ENCODE data around the gene CPOX.
"Not testable (repeated sequence)": the region's sequence is repeated elsewhere in the genome, so short reads cannot be mapped to it uniquely, and the experiment has no call there.

The CPOX gene

DNA sequence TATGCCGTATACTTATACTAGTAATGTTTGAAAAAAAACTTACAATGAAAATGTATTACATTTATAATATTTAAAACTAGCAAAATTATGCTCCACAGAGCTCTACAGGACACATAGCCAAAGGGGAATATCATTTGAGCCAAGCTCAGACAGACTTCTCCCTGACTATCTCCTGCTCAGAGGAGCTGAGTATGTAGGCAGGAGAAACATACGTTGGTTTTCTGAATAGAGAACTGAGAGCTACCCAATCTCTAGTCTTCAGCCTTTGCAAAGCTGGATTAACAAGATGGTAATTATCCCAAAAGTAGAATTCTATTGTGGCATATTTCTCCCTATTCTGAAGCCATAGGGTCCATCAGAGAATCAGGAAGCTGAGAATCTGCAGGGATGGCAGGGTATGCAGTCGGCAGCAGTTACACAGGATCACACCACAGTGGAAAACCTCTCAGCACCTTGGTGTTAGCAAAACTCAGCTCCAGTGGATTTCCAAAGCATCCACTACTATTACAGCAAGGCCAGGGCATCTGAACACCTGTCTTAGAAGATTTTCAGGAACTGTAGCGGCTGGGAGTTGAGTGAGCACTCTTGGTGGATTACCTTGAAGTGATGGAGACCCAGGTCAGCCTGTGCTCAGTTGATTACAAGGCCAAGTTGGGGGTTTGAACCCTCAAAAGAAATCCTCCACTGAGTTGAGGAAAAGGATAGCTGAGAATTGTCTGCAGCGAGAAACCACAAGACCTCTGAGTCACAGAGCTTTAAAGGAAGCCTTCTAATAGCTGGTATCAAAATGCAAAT is 31.5 kb downstream of the CPOX start:
- no peak for DNase-seq

DNA sequence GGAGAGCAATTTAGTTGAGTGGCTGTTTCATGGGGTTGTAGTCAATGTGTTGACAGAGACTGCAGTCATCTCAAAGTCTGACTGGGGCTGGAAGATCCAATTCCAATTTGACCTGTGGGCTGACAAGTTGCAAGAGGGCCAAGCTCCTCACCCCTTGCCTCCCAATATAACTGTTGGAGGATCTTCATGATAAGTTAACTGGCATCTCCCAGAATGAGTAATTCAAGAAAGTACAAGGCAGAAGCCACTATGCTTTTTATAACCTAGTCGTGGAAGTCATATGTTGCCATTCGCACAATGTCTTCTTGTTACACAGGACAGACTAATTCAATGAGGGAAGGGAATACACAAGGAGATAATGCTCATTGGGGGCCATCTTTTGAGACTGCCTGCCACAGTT is 32.5 kb downstream of the CPOX start:
- DNase-seq = no peak

DNA sequence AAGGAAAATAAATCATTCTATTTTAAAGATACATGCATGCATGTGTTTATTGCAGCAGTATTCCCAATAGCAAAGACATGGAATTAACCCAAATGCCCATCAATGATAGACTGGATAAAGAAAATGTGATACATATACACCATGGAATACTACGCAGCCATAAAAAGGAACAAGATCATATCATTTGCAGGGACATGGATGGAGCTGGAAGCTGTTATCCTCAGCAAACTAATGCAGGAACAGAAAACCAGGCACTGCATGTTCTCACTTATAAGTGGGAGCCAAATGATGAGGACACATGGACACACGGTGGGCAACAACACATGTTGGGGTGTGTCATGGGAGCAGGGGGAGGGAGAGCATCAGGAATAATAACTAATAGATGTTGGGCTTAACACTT is 33.6 kb downstream of the CPOX start:
- not testable (repeated sequence) for DNase-seq

DNA sequence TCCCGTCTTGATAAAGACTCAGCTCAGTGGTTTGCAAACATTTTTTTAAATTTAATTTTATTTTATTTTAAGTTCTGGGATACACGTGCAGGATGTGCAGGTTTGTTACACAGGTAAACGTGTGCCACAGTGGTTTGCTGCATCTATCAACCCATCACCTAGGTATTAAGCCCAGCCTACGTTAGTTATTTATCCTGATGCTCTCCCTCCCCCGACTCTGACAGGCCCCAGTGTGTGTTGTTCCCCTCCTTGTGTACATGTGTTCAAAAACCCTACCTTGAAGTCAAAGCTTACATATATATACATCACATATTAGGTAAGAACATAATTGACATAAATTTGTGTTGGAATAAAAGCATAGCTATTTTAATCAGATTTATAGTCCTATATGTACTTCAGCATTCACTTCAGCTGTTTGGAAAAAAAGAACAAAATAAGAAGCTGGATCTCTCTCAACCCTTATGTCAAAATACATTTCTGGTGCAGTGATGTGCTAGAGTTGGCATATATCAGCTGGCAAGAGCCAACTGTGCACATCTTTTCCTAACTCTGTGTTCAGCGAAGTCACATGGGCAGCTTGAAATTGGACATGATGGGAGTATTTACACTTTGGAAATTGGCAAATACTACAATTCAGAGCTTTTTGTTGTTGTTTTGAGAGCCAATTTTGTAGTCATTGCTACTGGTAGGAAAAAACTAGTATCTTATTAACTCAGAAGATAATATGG is 35.1 kb downstream of the CPOX start:
- DNase-seq = no peak

DNA sequence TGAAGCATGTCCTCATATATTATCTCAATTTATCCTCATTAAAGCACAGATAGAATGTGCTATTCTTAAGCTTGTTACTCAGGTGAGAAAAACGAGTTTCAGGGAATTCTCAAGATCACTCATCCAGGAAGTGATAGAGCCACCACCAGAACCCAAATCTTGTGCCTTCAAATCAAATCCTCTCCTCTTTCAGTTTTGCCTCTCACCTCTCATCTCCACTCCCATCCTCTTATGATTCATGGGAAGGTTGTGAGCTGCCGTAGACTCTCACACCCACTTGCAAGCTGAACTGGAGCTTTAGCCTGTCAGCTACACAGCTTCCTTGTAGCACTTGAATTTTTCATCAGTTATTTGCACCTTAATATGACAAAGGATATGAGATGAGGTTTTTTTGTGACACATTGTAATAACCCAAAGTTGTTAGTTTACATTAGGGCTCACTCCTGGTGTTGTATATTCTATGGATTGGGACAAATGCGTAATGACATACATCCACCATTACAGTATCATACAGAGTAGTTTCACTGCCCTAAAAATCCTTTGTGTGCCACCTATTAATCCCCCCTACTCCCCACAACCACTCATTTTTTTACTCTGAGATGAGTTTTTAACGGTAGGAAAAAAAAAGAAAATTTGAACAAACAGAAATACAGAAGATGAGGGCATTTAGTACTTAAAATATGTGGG is 35.9 kb downstream of the CPOX start:
- DNase-seq = peak; percentile 55

DNA sequence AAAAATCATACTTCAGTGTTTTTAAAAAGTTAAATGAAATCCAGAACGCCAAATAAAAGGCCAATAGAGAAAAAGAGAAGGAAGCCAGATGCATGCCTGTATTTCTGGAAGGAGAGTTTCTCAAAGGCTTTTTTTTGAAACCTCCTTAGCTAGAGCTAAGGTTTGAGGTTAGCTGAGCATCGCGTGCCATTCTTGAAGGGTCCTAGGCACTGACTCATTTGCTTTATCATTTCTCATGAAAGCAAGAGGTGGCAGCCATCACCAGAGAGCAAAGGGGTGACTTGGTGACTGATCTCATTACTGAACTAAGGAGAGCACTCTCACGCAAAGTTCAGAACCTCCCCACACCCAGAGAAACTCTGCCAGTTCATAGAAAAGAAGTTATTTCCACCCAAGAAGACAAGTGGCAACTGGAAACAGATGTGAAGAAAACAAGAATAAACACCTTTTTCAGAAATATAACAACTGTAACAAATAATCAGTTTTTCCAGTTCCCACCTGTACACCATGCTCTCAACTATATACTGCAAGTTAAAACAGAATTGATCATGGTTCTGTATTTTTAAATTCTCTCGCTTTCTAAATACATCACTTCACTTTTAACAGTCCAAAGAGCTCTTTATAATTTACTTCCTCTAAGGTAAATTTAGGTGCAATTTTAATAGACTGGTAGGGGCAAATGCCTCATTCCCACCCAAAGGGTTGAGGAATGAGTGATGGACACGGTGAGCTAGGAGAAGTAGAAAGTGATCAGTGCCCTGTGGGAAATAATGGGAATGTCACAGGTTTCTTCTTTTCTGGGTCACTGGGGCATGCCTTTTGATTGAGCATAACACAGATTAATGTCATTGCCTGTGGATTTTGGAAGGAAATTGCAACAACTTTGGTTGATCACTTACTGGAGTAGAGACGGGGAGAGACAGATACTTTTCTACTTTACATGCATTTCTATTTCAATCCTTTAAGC is 37.0 kb downstream of the CPOX start:
- DNase-seq = peak; percentile 81

DNA sequence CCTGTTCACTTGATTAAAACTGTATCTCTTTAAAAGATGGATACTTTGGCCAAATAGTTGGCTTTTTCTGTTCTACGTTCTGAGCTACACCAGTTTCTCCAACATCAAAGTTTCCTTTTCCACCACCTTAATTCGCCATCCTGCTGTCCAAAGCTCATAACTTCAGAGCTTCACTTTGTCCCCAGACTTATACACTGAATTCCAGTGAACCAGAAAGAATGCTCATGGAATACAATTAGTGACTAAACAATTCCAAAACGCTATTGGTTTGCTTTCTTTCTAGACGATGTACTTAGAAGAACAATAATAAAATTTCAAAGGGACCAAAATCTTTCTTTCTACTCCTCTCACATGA is 38.4 kb downstream of the CPOX start:
- DNase-seq = no peak

DNA sequence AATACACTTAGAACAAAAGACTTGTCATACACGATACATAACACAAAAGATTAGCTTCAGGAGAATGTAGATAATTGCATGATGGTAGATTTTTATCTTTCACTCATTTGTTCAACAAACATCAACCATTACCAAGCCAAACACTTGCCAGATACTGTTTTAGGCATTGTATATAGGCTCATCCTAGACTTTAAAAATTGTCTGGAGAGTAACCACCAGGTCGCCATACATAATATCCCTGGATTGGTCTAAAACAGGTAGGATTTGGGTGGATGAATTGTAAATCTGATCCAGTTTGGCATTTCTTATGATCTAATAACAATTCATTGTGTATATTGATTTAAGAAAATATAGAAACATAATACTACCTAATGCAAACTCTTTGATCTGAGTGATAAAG is 38.8 kb downstream of the CPOX start:
- no peak for DNase-seq

DNA sequence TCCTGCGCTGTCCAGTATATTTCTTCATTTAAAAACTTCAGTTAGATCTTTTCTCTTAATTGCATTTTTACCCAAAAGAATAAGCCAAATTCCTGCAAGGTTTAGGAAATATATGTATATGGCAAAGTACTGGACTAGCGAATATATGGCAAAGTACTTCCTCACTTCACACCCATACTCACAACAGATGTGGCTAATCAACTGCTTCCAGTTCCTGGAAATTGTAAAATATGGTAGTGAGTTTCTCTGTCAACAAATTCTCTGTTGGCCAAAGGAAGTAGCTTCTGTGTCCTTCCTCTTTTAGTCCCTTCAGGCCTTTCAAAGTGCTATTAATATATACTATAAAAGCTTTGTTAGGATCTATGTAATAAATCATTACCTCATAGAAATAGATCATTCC is 39.7 kb downstream of the CPOX start:
- no peak for DNase-seq

DNA sequence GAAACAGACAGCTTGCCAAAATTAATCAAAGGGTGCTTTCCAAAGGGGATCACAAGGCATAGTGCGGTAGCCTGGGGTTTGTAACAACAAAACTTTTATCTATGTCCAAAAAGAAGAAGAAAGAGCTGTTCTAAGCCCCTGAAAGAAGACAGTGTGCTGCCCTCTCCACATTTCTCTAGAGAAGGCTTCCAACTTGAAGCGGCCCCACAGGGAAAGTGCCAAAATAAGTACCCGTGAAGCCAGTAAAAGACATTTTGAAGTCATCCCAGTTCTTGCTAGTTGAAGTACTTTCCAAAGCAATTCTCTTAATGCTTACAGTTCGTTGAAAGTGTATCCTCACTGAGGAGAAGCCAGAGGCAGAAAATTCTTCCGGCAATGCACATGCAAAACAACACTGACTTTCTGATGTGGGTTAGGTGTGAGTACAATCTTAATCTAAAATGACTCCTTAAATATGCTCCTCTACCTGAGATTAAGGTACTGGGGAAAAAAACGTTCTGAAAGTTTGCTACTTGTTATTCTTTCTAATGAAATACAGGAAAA is 40.3 kb downstream of the CPOX start:
- DNase-seq = no peak

DNA sequence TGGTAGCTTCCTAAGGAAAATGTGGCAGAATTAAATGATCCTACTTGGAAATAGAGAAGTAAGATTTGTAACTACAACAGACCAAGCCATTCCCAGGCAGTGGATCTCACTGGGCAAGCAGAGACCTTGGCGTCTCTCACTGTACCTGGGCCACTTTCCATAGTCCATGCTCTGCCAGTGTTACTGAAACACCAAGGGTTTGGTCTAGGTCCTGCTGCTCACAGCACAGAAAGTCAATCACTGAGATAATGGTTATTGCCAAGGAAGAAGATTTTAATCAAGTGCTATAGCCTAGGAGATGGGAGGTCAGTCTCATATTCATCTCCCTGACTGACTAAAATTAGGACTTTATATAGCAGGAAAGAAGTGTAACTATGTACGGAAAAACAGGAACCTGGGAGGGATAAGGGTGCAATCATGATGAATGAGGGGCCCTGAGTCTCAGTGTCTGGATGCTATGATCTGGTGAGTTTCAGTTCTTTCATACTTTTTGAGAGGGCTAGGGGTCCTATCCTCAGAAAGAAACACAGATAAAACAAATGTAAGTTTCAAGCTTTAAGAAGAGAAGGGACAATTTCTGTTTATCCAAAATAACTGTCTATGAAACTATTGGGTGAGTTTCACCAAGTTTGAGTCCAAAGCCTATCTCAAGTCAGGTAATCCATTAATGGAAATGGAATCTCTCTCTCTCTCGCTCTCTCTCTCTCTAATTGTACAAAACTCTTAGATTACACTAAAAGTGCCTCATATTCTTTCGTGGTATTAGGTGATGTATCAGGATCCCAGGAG is 41.0 kb downstream of the CPOX start:
- DNase-seq = no peak

DNA sequence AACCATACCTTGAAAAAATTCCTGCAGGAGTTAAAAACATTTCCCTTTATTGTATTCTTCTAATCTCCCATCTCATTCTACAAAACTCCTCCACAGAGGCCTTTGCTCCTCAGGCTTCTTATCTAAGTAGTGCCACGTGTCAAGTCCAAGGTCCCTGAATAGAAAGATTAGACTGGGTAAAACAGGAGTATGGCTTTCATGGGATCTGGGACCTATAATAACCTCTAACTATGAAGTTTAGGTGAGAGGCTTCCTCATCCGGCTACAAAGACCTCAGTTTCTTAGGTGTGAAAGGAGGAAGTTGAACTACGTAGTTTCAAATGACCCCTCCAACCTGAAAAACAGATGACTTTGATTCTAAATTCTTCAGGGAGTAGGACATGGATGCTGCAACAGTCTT is 41.7 kb downstream of the CPOX start:
- no peak for DNase-seq

DNA sequence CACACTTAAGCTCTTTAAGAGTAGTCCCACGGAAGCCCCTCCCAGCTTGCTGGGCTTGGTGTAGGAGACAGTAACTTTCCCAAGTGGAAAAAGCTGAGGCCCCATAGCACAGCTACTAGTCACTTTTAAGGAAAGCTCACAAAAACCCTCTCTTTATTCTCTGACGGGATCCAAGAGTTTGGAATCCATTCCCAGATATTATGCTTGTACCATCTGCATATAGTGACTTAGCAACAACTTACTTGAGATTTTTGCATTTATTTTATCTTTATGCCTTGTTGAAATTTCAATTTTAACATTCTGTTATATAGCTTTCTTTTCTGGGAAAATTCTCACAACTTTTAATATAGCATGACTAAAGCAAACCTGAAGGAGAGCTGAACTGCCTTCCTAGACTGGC is 42.2 kb downstream of the CPOX start:
- no peak for DNase-seq

DNA sequence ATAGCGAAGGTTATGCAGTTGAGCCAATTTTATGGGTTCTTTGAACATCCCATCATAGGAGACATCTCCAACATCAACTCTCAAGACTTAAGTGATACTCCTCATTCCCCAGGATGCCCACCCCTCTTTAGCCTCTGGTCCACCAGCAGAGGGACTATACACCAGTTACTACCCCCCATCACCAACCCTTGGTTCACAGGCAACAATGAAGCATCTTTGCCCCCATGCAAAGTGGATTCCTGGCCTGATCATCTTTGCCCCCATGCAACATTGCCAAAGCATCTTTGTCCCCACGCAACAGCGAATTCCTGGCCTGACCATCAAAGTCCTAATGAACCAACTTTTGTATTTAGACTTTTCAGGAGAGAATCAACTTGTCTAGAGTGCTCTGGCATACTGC is 42.6 kb downstream of the CPOX start:
- DNase-seq = no peak

DNA sequence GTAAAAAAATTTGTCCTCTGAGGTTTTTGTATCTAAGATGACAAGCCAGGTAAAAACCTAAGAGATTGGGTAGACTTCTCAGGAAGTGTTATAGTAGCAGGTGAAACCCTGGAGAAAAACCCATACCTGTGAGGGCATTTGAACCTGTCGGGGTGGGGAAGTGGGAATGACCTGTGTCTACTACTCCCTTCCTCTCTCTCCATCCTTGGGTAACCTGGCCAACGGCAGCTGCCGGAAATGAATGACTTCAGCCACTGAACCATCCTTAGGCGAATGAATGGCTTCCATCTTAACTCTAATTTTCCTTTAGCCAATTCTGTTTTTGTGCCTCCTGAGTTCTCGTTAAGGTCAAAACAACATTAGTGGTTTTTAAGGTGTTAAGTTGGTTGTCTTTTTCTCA is 44.9 kb downstream of the CPOX start:
- no peak for DNase-seq

DNA sequence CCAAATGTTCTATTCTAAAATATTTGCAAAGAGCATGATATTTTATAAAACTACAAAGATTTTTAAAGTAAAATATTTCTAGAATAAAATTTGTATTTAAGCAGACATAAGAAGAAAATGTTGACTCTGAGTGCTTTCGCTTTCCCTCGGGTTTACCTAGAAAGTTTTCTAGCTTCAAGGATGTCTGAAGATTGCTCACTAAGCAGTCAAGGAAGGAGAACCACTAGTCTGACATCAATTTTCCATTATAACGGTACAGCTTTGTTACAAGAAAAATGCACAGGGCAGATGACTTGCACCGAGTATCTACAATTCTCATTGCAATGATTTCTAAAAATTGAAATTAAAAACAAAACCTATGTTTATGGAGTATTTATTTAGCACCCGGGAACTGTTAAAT is 47.5 kb downstream of the CPOX start:
- DNase-seq = no peak

DNA sequence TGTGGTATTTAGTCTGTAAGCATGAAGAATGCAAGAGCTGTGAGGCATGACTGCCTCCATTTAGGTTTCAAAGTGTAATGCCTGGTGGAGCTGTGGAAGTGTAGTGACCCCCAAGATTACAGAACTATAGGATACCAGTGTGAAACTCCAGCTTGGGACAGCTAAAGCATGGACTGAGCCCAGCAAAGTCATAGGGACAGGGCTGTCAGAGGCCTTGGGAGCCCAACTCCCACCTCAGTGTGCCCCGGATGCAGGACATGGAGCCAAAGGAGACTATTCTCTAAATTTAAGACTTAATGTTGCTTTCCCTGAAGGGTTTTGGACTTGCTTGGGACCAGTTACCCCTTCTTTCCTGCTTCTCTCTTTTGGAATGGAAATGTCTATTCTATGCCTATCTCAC is 50.8 kb downstream of the CPOX start:
- DNase-seq = no peak

DNA sequence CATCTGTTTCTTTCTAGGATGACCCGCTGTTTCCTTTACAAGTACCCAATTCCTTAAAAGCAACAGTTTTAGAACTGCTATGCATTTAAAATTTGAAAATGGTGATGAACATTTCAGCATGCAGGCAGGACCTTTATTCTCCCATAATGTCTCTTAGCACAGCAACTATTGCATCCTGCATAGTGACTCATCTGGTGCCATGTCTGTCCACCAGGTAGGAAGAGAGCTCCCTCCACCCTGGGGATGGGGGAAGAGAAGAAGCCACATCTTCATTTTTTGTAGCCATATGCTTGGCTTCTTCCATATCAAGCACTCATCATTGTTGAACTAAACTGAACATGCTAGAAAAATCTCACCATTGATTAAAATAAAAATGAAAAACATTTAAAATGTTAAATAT is 51.7 kb downstream of the CPOX start:
- no peak for DNase-seq

DNA sequence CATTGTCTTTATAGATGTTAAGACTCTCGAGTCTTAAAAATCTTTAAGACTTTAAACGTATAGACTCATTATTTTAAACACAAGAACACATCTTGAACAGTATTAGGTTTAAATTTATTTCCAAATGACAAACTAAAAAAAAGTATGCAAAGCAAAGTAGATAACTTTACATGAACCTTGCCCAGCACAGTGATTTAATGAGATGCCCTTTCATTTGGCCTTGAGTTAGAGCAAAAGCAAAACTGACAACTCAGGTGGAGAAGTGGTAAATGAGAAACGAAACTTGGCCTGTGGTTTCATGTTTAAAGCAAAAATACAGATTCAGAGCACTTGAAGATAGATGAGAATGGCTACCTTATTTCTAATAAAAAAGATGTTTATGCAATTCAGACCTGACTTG is 53.1 kb downstream of the CPOX start:
- no peak for DNase-seq

DNA sequence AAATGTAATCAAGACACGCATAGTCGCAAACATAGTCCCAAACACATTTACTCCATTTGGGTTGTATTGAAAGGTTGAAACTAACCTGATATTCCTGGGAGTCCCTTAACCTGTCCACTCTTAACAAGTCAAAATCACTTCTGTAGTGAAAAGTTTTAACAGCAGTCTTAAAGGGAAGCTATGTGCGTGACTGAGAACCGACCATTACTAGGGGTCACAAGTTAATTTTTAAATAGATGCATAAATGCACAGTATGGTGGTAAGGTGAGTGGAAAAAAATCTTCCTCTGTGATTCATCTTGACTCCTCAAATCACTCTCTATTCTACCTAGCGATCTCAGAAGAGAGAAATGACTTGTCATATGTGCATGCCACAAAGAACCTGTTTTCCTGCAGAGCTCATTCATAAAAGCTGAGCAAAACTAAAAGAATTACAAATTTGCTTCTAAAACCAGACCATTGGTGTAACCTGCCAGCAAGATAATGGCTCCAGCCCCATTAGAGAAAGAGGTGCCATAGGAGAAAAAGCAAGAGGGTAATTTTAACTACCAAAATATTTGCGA is 56.9 kb downstream of the CPOX start:
- DNase-seq = no peak

DNA sequence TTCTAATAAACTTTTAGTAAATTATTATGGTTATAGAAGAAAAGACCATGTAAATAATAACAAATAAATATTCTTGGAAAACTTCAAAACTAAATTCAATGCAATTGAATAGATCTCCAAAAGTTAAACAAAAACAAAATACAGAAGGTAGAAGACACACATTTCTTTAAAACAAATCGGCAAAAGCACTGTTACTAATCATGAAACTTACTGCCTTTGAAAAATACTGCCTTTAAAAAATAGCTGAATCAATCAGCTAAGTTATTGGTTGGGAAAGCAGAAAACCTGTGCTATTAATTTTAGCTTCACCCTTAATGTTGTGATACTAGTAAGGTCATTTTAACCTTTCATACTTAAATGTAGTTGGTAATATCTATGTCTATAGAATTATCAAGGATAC is 58.7 kb downstream of the CPOX start:
- DNase-seq = no peak

DNA sequence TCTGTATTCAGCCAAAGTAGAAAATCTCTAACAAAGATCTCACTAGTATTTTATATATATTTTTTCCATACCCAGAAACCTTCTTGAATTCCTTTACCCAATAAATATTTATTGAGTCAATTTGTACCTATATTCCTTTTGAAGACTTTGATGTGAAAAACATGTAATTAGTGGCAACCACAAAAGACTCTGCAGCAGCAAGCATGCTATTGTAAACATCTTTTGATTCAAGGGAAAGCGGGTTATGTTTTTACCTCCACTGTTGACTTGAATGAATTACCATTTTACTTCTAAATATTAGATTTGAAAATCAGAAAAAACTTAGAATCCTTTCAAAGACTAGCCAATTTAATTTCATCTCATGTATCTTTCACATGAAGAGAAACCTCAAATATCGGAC is 59.2 kb downstream of the CPOX start:
- DNase-seq = no peak
